Fibroblast of lung (primary cell): Measurements from ENCODE around the gene GRPEL2. TPM values are rescaled to one million over a fixed set of nuclear protein-coding genes. Genes with fewer than 3 reads are reported as not detected.

Experiments
- DNase-seq, 2 donors: peaks; one replicate each; pipeline versions ENCODE4 v3.0.0 to v3.0.0-alpha.2; 2010; ENCODE audit warnings: low read depth in 2 of 2
- H2AFZ ChIP-seq: 2 replicates; pipeline ENCODE4 v1.5.1; 2012; ENCODE audit warnings: low read length, control low read depth, inconsistent platforms
- H3K27ac ChIP-seq: 2 replicates; pipeline ENCODE4 v1.5.1; 2011; ENCODE audit warnings: low read length, control low read depth; ENCODE audit not compliant: insufficient read depth
- H3K27me3 ChIP-seq: 2 replicates; pipeline ENCODE4 v1.5.1; 2011; ENCODE audit warnings: mild to moderate bottlenecking, low read length; ENCODE audit not compliant: control insufficient read depth, insufficient read depth
- H3K36me3 ChIP-seq: 2 replicates; pipeline ENCODE4 v1.5.1; 2011; ENCODE audit warnings: low read length; ENCODE audit not compliant: control insufficient read depth, insufficient read depth
- H3K4me1 ChIP-seq: 2 replicates; pipeline ENCODE4 v1.5.1; 2011; ENCODE audit warnings: low read length; ENCODE audit not compliant: control insufficient read depth, insufficient read depth; ENCODE audit errors: extremely low read depth
- H3K4me2 ChIP-seq: 2 replicates; pipeline ENCODE4 v1.5.1; 2011; ENCODE audit warnings: low read length, control low read depth; ENCODE audit not compliant: insufficient read depth; ENCODE audit errors: extremely low read depth
- H3K4me3 ChIP-seq, 4 experiments: fragments of 200-600 bp in 1 of 4; sonication (generic) in 1 of 4; replicated peaks in 1 of 4; 2 replicates each; pipeline ENCODE4 v1.5.1; 2011 to 2016; ENCODE audit warnings: low read length in 4 of 4, low read depth in 3 of 4, mild to moderate bottlenecking in 3 of 4, control low read depth in 2 of 4, inconsistent platforms in 1 of 4, mixed read lengths in 1 of 4; ENCODE audit not compliant: insufficient read depth in 1 of 4; ENCODE audit errors: control extremely low read depth in 1 of 4
- H3K79me2 ChIP-seq: 2 replicates; pipeline ENCODE4 v1.5.1; 2012; ENCODE audit warnings: mild to moderate bottlenecking, low read length, inconsistent platforms; ENCODE audit not compliant: control insufficient read depth, insufficient read depth
- H3K9ac ChIP-seq: 2 replicates; pipeline ENCODE4 v1.5.1; 2011; ENCODE audit warnings: mild to moderate bottlenecking, low read length, control low read depth; ENCODE audit not compliant: insufficient read depth
- H3K9me3 ChIP-seq: 2 replicates; pipeline ENCODE4 v1.5.1; 2012; ENCODE audit warnings: low read depth, low read length; ENCODE audit not compliant: control insufficient read depth, insufficient read depth
- H4K20me1 ChIP-seq: 2 replicates; pipeline ENCODE4 v1.5.1; 2011; ENCODE audit warnings: low read length; ENCODE audit not compliant: control insufficient read depth, insufficient read depth; ENCODE audit errors: extremely low read depth
- EZH2 ChIP-seq: IDR thresholded peaks from 2 replicates; pipeline ENCODE4 v1.5.1; 2012; ENCODE audit warnings: low read length, control low read depth, mild to moderate bottlenecking; ENCODE audit errors: missing control alignments
- polyA plus RNA-seq, 2 donors: library from polyadenylated mRNA; depleted of rRNA in 1 of 2; stranded (reverse) in 1 of 2; unstranded in 1 of 2; fragments of >200 nt; gene quantifications; 2 replicates each; pipeline ENCODE4 v1.2.1, GENCODE V29; 2011 to 2012; ENCODE audit warnings: missing spikeins in 1 of 2
- total RNA-seq: library from RNA; depleted of rRNA; stranded (reverse); fragments of >200 nt; gene quantifications from 2 replicates; pipeline ENCODE4 v1.2.1, GENCODE V29; 2014
- TF ChIP-seq, protein P1 (sequence below), 2 donors: IDR thresholded peaks in 1 of 2; conservative IDR thresholded peaks in 1 of 2; 1 replicate in 1 of 2; 2 replicates in 1 of 2; pipeline ENCODE4 v1.5.1; 2011 to 2012; ENCODE audit warnings: low read length in 2 of 2, control low read depth in 1 of 2, inconsistent platforms in 1 of 2, low read depth in 1 of 2, mild to moderate bottlenecking in 1 of 2

Gene GRPEL2
- total and polyA plus RNA-seq, 2 donors (not counting 1 experiment from before 2014, with no cell fraction given): 15.3 to 29.6 TPM

DNA sequence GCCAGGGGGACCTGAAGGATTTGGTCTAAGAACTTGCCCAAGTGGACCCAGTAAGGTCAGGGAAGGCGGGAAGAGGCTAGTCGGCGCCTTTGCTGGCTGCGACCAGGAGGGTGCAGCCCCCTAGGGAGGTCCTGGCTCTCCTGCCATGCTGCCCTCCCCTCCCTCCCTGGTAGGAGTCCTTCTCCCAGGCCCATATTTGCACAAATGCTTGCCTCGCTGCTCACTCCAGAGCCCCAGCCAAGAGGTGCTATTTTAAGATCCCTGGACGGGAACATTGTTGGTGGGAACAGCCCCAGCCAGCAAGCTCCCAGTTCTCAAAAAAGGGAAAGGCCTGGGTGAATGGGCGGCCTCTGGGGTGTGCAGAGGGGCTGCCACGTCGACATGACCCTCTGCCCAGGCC lies 38.1 kb downstream of the GRPEL2 start:
- peak overlapping the region; percentile 18 for H3K9ac ChIP-seq
- H2AFZ ChIP-seq: no peak overlapping the region
- H3K27ac ChIP-seq: no peak overlapping the region
- peak in 1 of 2 donors; percentile 49 for DNase-seq
- no peaks in the 10 kb centered on the region for H3K9me3 ChIP-seq
- H3K79me2 ChIP-seq: no peaks in the 10 kb centered on the region
- no peaks in the 10 kb centered on the region for H3K27me3 ChIP-seq
- peaks cover 33% of the 10 kb centered on the region for H3K4me1 ChIP-seq
- H3K4me2 ChIP-seq: no peak overlapping the region
- H4K20me1 ChIP-seq: no peaks in the 10 kb centered on the region
- TF ChIP-seq, protein P1, sequence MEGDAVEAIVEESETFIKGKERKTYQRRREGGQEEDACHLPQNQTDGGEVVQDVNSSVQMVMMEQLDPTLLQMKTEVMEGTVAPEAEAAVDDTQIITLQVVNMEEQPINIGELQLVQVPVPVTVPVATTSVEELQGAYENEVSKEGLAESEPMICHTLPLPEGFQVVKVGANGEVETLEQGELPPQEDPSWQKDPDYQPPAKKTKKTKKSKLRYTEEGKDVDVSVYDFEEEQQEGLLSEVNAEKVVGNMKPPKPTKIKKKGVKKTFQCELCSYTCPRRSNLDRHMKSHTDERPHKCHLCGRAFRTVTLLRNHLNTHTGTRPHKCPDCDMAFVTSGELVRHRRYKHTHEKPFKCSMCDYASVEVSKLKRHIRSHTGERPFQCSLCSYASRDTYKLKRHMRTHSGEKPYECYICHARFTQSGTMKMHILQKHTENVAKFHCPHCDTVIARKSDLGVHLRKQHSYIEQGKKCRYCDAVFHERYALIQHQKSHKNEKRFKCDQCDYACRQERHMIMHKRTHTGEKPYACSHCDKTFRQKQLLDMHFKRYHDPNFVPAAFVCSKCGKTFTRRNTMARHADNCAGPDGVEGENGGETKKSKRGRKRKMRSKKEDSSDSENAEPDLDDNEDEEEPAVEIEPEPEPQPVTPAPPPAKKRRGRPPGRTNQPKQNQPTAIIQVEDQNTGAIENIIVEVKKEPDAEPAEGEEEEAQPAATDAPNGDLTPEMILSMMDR (conservative IDR thresholded peaks at IDR 0.05 in 1 of 2, IDR thresholded peaks at IDR 0.05 in 1 of 2; ENCODE audit: low read depth in 1 of 2, low read length in 2 of 2): no peak
- TF ChIP-seq EZH2: no peak
- no peak overlapping the region for H3K4me3 ChIP-seq
- no peaks in the 10 kb centered on the region for H3K36me3 ChIP-seq

- H2AFZ ChIP-seq: no peak overlapping the region
- peaks cover 36% of the 10 kb centered on the region for H3K4me1 ChIP-seq
- H3K27ac ChIP-seq: peak overlapping the region; percentile 71
- TF ChIP-seq, protein P1 (conservative IDR thresholded peaks at IDR 0.05 in 1 of 2, IDR thresholded peaks at IDR 0.05 in 1 of 2; ENCODE audit: low read depth in 1 of 2, low read length in 2 of 2): no peak
- TF ChIP-seq EZH2: no peak
- DNase-seq: no peak
- no peaks in the 10 kb centered on the region for H3K36me3 ChIP-seq
- H3K9me3 ChIP-seq: no peaks in the 10 kb centered on the region
- H4K20me1 ChIP-seq: no peaks in the 10 kb centered on the region
- no peak overlapping the region for H3K4me3 ChIP-seq
- no peaks in the 10 kb centered on the region for H3K79me2 ChIP-seq
- no peak overlapping the region for H3K9ac ChIP-seq
- no peaks in the 10 kb centered on the region for H3K27me3 ChIP-seq
- no peak overlapping the region for H3K4me2 ChIP-seq
These were observed 40.9 kb downstream of the GRPEL2 start for GRCh38 chr5:149386166-149386565.

DNA sequence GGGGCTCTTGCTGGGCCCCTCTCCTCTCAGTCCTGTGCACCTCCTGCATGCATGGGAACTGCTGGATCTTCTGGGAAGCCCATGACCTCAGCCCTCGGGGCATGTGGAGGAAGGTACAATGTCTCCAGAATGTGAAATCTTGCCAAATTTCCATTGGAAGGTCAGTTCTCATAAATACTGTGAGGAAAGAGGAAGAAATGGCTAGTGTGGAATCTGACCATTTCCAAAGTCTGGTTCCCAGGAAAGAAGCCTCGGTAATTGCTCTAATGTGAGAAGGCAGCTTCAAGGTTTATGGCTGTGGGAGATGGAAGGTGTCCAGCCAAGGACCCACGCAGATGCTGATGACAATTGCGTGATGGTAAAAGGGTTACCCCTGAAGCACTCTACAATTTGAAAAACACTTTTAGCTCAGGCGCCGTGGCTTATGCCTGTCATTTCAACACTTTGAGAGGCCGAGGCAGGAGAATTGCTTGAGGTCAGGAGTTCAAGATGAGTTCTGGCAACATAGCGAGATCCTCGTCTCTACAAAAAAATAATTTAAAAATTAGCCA lies 41.9 kb downstream of the GRPEL2 start:
- Histone ChIP-seq H2AFZ (no peak overlapping the region), H3K4me3 (no peak overlapping the region), H3K9ac (peak overlapping the region; percentile 1), H3K79me2 (no peaks in the 10 kb centered on the region), H3K9me3 (no peaks in the 10 kb centered on the region), H3K4me2 (no peak overlapping the region), H4K20me1 (no peaks in the 10 kb centered on the region), H3K4me1 (peaks cover 33% of the 10 kb centered on the region), H3K27me3 (no peaks in the 10 kb centered on the region), H3K27ac (peak overlapping the region; percentile 71), H3K36me3 (no peaks in the 10 kb centered on the region)
- TF ChIP-seq EZH2: no peak
- TF ChIP-seq, protein P1 (conservative IDR thresholded peaks at IDR 0.05 in 1 of 2, IDR thresholded peaks at IDR 0.05 in 1 of 2; ENCODE audit: low read depth in 1 of 2, low read length in 2 of 2): no peak
- peak; percentile 50 to 79 for DNase-seq
